Uterus (tissue), 2 donors: ENCODE data around the gene EIF4B.

Source experiments
- POLR2A ChIP-seq, 2 donors: fragments of 450-650 bp; IDR thresholded peaks; one replicate each; pipeline ENCODE4 v1.6.1; 2016; ENCODE audit warnings: antibody characterized with exemption in 2 of 2, mild to moderate bottlenecking in 1 of 2, moderate library complexity in 1 of 2
- TF ChIP-seq, protein P1 (sequence below), 4 experiments: fragments of 200-600 bp in 2 of 4; fragments of 450-650 bp in 2 of 4; sonication (generic) in 2 of 4; IDR thresholded peaks; one replicate each; pipeline ENCODE4 v1.5.1; 2016 to 2019; ENCODE audit warnings: antibody characterized with exemption in 4 of 4, mild to moderate bottlenecking in 2 of 4, moderate library complexity in 1 of 4

DNA sequence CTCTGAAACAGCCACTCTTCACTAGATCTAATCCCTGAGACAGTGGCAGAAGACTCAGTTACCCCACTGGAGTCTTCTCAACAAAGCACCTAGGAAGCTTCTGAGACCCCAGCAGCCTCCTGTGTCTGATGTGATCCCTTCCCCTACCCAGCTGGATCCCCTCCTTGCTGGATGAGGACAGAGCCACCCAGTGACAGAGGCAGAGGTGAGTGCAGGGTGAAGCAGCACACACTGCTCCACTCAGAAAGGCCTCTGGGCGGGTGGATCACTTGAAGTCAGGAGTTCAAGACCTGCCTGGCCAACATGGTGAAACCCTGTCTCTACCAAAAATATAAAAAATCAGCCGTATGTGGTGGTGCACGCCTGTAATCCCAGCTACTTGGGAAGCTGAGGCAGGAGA lies 70.2 kb downstream of the EIF4B start:
- TF ChIP-seq, protein P1, sequence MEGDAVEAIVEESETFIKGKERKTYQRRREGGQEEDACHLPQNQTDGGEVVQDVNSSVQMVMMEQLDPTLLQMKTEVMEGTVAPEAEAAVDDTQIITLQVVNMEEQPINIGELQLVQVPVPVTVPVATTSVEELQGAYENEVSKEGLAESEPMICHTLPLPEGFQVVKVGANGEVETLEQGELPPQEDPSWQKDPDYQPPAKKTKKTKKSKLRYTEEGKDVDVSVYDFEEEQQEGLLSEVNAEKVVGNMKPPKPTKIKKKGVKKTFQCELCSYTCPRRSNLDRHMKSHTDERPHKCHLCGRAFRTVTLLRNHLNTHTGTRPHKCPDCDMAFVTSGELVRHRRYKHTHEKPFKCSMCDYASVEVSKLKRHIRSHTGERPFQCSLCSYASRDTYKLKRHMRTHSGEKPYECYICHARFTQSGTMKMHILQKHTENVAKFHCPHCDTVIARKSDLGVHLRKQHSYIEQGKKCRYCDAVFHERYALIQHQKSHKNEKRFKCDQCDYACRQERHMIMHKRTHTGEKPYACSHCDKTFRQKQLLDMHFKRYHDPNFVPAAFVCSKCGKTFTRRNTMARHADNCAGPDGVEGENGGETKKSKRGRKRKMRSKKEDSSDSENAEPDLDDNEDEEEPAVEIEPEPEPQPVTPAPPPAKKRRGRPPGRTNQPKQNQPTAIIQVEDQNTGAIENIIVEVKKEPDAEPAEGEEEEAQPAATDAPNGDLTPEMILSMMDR (IDR thresholded peaks at IDR 0.05): no peak
- no peak for TF ChIP-seq POLR2A (IDR thresholded peaks at IDR 0.05)
